ENCODE results near the gene RAB27A. TPM values are rescaled to one million over a fixed set of nuclear protein-coding genes. Genes with fewer than 3 reads are reported as not detected.

RAB27A gene
- total and polyA plus RNA-seq, 10 of the 15 experiments (the other 5 are each of a cell fraction or from before 2014, with no cell fraction given) = 13.3 to 139 (median 35.2) TPM

- SMC1A ChIA-PET (ENCODE audit: uncharacterized antibody, unreplicated experiment) = interaction anchor here (1.2 kb wide), 1 partner anchor 12 kb away, joined by 3 read pairs; no protein-coding TSS in a partner anchor
- H3K4me1 ChIP-seq (ENCODE audit: control insufficient read depth, insufficient read depth, low read length) = no peaks in the 10 kb centered on the region
- BruUV-seq (replicated peaks) = no TSS peak
- no peak overlapping the region for H3K9ac ChIP-seq (ENCODE audit: control insufficient read depth, insufficient read depth, low read length)
- WGBS (ENCODE audit: insufficient coverage, insufficient replicate concordance, low lambda C conversion rate, missing lambda C conversion rate) = 100% methylated on average over 1 of the region's 1 CpG
- H3K4me3 ChIP-seq = no peak overlapping the region
- in situ Hi-C loops (cut with MboI) (no loop called here), intact Hi-C loops (cut with micrococcal nuclease; ENCODE audit: unreplicated experiment) (no loop called here)
- no peaks in the 10 kb centered on the region for H3K27me3 ChIP-seq (replicated peaks in 1 of 2; ENCODE audit: control insufficient read depth in 2 of 2, insufficient read depth in 2 of 2, low read length in 1 of 2)
- H3K4me2 ChIP-seq (ENCODE audit: control insufficient read depth, insufficient read depth) = no peak overlapping the region
- RAD21 ChIA-PET (ENCODE audit: unreplicated experiment) = no interaction called here
- no peak for DNase-seq (ENCODE audit: low read depth, low spot score)
- POLR2A ChIA-PET = no interaction called here
- no peak for FAIRE-seq
- CTCF ChIA-PET = no interaction called here
- peaks cover 0 to 23% of the 10 kb centered on the region in 2 experiments; a peak in 2 of 4 replicates for H3K36me3 ChIP-seq (ENCODE audit: control insufficient read depth in 2 of 2, insufficient read depth in 2 of 2, low read length in 1 of 2)
- no peak overlapping the region for H2AFZ ChIP-seq (ENCODE audit: control insufficient read depth, low read depth, low read length)
- H4K20me1 ChIP-seq (ENCODE audit: control insufficient read depth, insufficient read depth) = no peaks in the 10 kb centered on the region
- H3K79me2 ChIP-seq (ENCODE audit: control insufficient read depth, insufficient read depth, low read length) = no peaks in the 10 kb centered on the region
- ATAC-seq = no peak
- no peak overlapping the region for H3K27ac ChIP-seq (ENCODE audit: control insufficient read depth, insufficient read depth)
- H3K9me3 ChIP-seq (replicated peaks; ENCODE audit: control insufficient read depth, insufficient read depth, low read length) = no peaks in the 10 kb centered on the region
- TF ChIP-seq RAD51 (IDR thresholded peaks at IDR 0.05) (no peak), KDM1A (IDR thresholded peaks at IDR 0.05; ENCODE audit: borderline replicate concordance) (no peak), SREBF1 (IDR thresholded peaks at IDR 0.05; ENCODE audit: low read length) (no peak), CREB1 (IDR thresholded peaks at IDR 0.05; ENCODE audit: low read depth) (no peak), NFYA (IDR thresholded peaks at IDR 0.05; ENCODE audit: borderline replicate concordance, low read depth, low read length) (no peak), CUX1 (IDR thresholded peaks at IDR 0.05; ENCODE audit: insufficient replicate concordance, low read depth, low read length) (no peak), SREBF2 (IDR thresholded peaks at IDR 0.05; ENCODE audit: low read length) (no peak), POLR2AphosphoS2 (IDR thresholded peaks at IDR 0.05; ENCODE audit: low read depth, low read length) (no peak), SIX5 (IDR thresholded peaks at IDR 0.05; ENCODE audit: low read depth, low read length, severe bottlenecking) (no peak), ETV6 (conservative IDR thresholded peaks at IDR 0.05 in 1 of 2, IDR thresholded peaks at IDR 0.05 in 1 of 2; ENCODE audit: borderline replicate concordance in 1 of 2, low read depth in 1 of 2) (no peak), ELK1 (IDR thresholded peaks at IDR 0.05; ENCODE audit: low read depth, low read length) (no peak)
- TF ChIP-seq, protein P1, sequence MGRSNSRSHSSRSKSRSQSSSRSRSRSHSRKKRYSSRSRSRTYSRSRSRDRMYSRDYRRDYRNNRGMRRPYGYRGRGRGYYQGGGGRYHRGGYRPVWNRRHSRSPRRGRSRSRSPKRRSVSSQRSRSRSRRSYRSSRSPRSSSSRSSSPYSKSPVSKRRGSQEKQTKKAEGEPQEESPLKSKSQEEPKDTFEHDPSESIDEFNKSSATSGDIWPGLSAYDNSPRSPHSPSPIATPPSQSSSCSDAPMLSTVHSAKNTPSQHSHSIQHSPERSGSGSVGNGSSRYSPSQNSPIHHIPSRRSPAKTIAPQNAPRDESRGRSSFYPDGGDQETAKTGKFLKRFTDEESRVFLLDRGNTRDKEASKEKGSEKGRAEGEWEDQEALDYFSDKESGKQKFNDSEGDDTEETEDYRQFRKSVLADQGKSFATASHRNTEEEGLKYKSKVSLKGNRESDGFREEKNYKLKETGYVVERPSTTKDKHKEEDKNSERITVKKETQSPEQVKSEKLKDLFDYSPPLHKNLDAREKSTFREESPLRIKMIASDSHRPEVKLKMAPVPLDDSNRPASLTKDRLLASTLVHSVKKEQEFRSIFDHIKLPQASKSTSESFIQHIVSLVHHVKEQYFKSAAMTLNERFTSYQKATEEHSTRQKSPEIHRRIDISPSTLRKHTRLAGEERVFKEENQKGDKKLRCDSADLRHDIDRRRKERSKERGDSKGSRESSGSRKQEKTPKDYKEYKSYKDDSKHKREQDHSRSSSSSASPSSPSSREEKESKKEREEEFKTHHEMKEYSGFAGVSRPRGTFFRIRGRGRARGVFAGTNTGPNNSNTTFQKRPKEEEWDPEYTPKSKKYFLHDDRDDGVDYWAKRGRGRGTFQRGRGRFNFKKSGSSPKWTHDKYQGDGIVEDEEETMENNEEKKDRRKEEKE (IDR thresholded peaks at IDR 0.05) = no peak
- TF ChIP-seq, protein P2, sequence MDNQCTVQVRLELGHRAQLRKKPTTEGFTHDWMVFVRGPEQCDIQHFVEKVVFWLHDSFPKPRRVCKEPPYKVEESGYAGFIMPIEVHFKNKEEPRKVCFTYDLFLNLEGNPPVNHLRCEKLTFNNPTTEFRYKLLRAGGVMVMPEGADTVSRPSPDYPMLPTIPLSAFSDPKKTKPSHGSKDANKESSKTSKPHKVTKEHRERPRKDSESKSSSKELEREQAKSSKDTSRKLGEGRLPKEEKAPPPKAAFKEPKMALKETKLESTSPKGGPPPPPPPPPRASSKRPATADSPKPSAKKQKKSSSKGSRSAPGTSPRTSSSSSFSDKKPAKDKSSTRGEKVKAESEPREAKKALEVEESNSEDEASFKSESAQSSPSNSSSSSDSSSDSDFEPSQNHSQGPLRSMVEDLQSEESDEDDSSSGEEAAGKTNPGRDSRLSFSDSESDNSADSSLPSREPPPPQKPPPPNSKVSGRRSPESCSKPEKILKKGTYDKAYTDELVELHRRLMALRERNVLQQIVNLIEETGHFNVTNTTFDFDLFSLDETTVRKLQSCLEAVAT (IDR thresholded peaks at IDR 0.05) = no peak
Observed at GRCh38 chr15:55337160-55337559, 47.5 kb upstream of the RAB27A start.
